GM21528 (cell line): ENCODE results near the gene PPP6R3.

Experiments
- ATAC-seq: cut with Tn5 transposase; IDR thresholded peaks from one replicate; pipeline ENCODE4 v1.9.1; 2021; ENCODE audit warnings: mild to moderate bottlenecking, moderate library complexity; ENCODE audit not compliant: unreplicated experiment, low FRiP score

PPP6R3 gene

GRCh38 chr11:68460741-68461574, at the start of gene PPP6R3:
Gene PPP6R3, plus strand, starts transcription at chr11:68460752. Its CDS starts 76,913 bp downstream, at chr11:68537665.
- ATAC-seq, result peak; percentile 37

DNA sequence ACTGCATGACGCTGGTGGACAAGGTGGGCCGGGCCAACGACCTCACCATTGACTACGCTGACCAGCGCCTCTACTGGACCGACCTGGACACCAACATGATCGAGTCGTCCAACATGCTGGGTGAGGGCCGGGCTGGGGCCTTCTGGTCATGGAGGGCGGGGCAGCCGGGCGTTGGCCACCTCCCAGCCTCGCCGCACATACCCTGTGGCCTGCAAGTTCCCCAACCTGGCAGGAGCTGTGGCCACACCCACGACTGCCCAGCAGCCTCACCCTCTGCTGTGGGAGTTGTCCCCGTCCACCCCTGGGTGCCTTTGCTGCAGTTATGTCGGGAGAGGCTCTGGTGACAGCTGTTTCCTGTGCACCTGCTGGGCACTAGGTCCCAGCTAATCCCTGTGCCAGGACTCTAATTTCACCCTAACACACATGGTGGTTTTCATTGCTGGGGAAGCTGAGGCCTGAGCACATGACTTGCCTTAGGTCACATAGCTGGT, 49.0 kb upstream of the PPP6R3 start:
- no peak for ATAC-seq

GRCh38 chr11:68412593-68413475, 47.7 kb upstream of the PPP6R3 start:
- peak; percentile 60 for ATAC-seq

GRCh38 chr11:68413591-68413999, 47.0 kb upstream of the PPP6R3 start:
- no peak for ATAC-seq

DNA sequence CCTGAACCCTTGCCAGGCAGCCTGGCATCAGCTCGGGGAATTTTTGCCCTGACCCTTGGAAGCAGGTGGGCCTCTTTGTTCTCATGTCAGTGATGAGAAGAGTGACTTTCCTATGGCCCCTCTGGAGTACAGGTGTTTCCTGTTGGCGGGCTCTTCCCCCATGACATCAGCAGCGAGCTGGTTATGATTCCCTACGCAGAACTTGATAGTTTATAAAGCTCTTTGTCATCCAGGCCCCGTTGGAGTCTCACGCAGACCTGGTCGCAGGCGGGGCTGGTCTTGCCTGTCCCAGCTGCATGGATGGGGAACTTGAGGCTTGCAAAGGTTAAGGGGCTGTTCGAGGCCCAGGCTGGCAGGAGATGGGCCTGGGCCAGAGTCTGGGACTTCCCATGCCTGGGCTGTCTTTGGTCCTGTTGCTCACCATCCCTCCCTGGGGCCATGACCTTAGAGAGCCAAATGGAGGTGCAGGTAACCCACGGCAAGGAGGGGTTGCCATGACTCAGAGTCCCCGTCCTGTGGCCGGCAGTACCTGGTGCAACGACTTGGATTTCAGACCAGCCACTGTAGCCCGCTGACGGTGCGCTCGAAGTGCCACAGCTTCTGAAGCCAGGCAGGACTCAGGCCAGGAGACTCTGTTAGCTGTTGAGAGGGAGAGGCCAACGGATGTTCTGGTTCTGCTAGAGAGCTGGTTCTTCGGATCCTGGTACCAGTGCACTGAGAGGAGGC, 45.9 kb upstream of the PPP6R3 start:
- ATAC-seq, result no peak

- ATAC-seq, result no peak
Observed at GRCh38 chr11:68416070-68416578, 44.4 kb upstream of the PPP6R3 start.

DNA sequence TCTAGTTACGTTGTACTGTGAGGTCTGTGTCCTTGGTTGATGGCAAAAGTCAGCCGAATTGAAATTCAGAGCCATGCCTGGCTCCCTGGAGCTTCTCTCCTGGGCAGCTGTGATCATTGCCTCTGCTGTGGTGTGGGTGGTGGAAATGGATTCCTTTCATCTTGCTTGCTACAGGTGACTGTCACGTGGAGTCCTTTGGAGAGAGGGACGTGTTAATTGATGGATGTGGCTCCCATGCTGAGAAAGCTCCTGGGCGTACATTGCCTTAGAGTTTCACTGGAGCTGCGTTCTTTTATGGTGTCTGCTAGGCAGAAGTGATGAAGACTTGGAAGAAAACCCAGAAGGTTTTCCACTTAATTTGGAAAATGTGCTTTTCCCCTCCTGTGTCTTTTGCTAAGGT, 41.9 kb upstream of the PPP6R3 start:
- no peak for ATAC-seq

- ATAC-seq, result no peak
Observed at GRCh38 chr11:68420171-68420570, 40.4 kb upstream of the PPP6R3 start.

- ATAC-seq, result no peak
Observed at GRCh38 chr11:68423481-68423880, 37.1 kb upstream of the PPP6R3 start.

DNA sequence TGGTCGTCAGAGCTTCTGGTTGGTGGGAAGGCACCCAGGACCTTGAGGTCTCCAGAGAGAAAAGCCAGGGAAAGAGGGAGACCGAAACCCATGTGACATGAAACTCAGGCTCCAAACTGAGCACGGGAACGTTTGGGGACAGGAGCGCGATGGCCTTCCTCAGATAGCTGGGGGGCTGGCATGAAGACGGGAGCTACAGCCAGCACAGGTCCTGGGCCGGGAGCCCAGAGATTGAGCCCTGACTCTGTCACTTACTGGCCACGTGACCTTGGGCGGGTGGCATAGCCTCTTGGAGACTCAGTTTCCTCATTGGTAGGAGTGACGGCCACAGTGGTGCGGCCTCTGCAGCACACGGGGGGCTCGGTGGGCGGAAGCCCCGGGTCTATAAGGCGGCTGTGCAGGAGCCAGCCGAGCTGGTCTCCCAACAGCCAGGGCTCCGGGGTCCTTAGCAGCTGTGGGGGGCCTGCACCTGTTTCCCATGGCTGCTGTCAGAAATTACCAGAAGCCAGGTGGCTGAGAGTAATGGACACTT, 36.4 kb upstream of the PPP6R3 start:
- no peak for ATAC-seq

GRCh38 chr11:68424981-68425865, 35.3 kb upstream of the PPP6R3 start:
- no peak for ATAC-seq

- no peak for ATAC-seq
Observed at GRCh38 chr11:68425866-68426380, 34.6 kb upstream of the PPP6R3 start.

DNA sequence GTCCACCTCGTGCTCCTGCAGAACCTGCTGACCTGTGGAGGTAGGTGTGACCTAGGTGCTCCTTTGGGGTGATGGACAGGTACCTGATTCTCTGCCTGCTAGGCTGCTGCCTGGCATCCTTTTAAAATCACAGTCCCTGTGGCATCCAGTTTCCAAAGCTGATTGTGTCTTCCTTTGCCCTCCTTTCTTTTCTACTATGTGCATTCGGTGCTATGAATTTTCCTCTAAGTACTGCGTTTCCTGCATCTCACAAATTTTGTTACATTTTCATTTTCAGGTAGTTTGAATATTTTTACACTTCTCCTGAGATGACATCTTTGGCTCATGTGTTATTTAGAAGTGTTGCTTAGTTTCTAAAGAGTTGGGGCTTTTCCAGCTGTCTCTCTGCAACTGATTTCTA, 30.9 kb upstream of the PPP6R3 start:
- no peak for ATAC-seq

DNA sequence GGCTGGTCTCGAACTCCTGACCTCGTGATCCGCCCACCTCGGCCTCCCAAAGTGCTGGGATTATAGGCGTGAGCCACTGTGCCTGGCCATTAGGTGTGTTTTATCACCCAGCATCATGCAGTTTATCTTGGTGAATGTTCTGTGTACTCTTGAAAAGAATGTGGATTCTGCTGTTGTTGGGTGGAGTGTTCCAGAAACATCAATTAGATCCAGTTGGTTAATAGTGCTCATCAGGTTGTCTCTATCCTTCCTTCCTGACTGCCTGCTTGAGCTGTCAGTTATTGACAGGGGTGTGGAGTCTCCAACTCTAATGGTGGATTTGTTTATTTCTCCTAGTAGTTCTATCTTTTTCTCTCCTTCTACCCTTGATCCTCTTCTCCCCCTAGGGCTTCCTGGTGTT, 30.2 kb upstream of the PPP6R3 start:
- no peak for ATAC-seq

- no peak for ATAC-seq
Observed at GRCh38 chr11:68430801-68431200, 29.8 kb upstream of the PPP6R3 start.

- ATAC-seq, result no peak
Observed at GRCh38 chr11:68431984-68432645, 28.4 kb upstream of the PPP6R3 start.

- ATAC-seq, result no peak
Observed at GRCh38 chr11:68432874-68433273, 27.7 kb upstream of the PPP6R3 start.

DNA sequence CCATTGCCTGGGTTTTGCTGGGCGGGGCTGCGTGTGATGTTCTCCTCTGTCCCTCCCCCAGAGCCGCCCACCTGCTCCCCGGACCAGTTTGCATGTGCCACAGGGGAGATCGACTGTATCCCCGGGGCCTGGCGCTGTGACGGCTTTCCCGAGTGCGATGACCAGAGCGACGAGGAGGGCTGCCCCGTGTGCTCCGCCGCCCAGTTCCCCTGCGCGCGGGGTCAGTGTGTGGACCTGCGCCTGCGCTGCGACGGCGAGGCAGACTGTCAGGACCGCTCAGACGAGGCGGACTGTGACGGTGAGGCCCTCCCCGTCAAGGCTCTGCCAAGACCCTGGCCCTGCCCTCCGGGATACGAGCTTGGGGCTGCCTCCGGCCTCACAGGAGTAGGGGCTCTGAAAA, 27.0 kb upstream of the PPP6R3 start:
- no peak for ATAC-seq
